ENCODE measurements around the gene OLFM1. TPM values are rescaled to one million over a fixed set of nuclear protein-coding genes. Genes with fewer than 3 reads are reported as not detected.

OLFM1 gene
- polyA plus RNA-seq, 1 donor (not counting 4 experiments of a cell fraction or from before 2014, with no cell fraction given) = 0.25 TPM

DNA sequence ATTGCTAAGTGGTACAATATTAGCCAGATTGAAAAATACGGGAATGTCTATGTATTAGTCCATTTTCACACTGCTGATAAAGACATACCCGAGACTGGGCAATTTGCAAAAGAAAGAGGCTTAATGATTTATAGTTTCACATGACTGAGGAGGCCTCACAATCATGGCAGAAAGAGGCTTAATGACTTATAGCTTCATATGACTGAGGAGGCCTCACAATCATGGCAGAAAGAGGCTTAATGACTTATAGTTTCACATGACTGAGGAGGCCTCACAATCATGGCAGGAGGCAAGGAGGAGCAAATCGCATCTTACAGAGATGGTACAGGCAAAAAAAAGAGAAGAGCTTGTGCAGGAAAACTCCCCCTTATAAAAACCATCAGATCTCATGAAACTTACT is 32.3 kb upstream of the OLFM1 start:
- Histone ChIP-seq H3K4me2 (ENCODE audit: control insufficient read depth, extremely low read depth, insufficient read depth, low read depth, low read length) (no peak overlapping the region), H3K9ac (ENCODE audit: control insufficient read depth, extremely low read depth, insufficient read depth, low read length) (no peak overlapping the region), H3K79me2 (ENCODE audit: control insufficient read depth, insufficient read depth, low read length) (no peaks in the 10 kb centered on the region), H3K4me1 (ENCODE audit: control insufficient read depth, extremely low read depth, insufficient read depth, low read length) (no peaks in the 10 kb centered on the region), H3K27ac (ENCODE audit: control insufficient read depth, insufficient read depth, low read length) (no peak overlapping the region), H4K20me1 (ENCODE audit: control insufficient read depth, extremely low read depth, insufficient read depth, low read length) (no peaks in the 10 kb centered on the region), H3K27me3 (ENCODE audit: control insufficient read depth, extremely low read depth, insufficient read depth, low read length) (no peaks in the 10 kb centered on the region), H2AFZ (ENCODE audit: control insufficient read depth, low read length) (no peak overlapping the region), H3K9me1 (ENCODE audit: control insufficient read depth, extremely low read depth, insufficient read depth, low read length) (no peaks in the 10 kb centered on the region), H3K36me3 (ENCODE audit: control insufficient read depth in 2 of 2, extremely low read depth in 1 of 2, insufficient read depth in 2 of 2, low read length in 2 of 2) (no peaks in the 10 kb centered on the region), H3K9me3 (ENCODE audit: control insufficient read depth, low read depth, low read length) (peaks cover 3% of the 10 kb centered on the region), H3K4me3 (ENCODE audit: control insufficient read depth in 2 of 3, extremely low read depth in 1 of 3, insufficient read depth in 2 of 3, low read depth in 1 of 3, low read length in 3 of 3) (no peak overlapping the region)
- TF ChIP-seq EZH2 (IDR thresholded peaks at IDR 0.05; ENCODE audit: low read length) (no peak), CTCF (optimal IDR thresholded peaks at IDR 0.05 in 1 of 3, IDR thresholded peaks at IDR 0.05 in 1 of 3, conservative IDR thresholded peaks at IDR 0.05 in 1 of 3; ENCODE audit: extremely low read depth in 1 of 3, insufficient read depth in 2 of 3, low read length in 3 of 3) (no peak)
- no peak for FAIRE-seq
- dilution Hi-C loops (cut with MboI; ENCODE audit: extremely low pct_ligation_motif_present, low sequenced_read_pairs) = no loop called here
- DNase-seq (ENCODE audit: low read depth, low spot score) = no peak

DNA sequence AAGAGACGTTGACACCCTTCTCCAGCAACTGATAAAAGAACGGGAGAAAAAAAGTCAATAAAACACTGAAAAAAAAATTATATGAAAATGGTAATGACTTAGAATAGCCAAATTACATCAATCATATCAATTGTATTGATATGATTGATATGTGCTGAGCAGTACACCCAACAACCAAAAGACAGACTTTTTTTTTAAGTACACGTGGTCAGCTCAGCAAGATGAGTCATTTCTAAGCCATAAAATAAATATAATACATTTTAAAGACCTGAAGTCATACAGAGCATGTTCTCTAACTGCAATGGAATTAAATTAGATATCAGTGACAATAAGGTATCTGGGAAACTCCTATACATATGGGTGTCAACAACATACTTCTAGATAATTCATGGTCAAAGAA is 30.9 kb upstream of the OLFM1 start:
- dilution Hi-C loops (cut with MboI; ENCODE audit: extremely low pct_ligation_motif_present, low sequenced_read_pairs) = no loop called here
- Histone ChIP-seq H3K9ac (ENCODE audit: control insufficient read depth, extremely low read depth, insufficient read depth, low read length) (no peak overlapping the region), H3K4me1 (ENCODE audit: control insufficient read depth, extremely low read depth, insufficient read depth, low read length) (no peaks in the 10 kb centered on the region), H3K4me2 (ENCODE audit: control insufficient read depth, extremely low read depth, insufficient read depth, low read depth, low read length) (no peak overlapping the region), H3K9me1 (ENCODE audit: control insufficient read depth, extremely low read depth, insufficient read depth, low read length) (no peaks in the 10 kb centered on the region), H4K20me1 (ENCODE audit: control insufficient read depth, extremely low read depth, insufficient read depth, low read length) (no peaks in the 10 kb centered on the region), H3K79me2 (ENCODE audit: control insufficient read depth, insufficient read depth, low read length) (no peaks in the 10 kb centered on the region), H3K4me3 (ENCODE audit: control insufficient read depth in 2 of 3, extremely low read depth in 1 of 3, insufficient read depth in 2 of 3, low read depth in 1 of 3, low read length in 3 of 3) (no peak overlapping the region), H2AFZ (ENCODE audit: control insufficient read depth, low read length) (no peak overlapping the region), H3K27me3 (ENCODE audit: control insufficient read depth, extremely low read depth, insufficient read depth, low read length) (no peaks in the 10 kb centered on the region), H3K27ac (ENCODE audit: control insufficient read depth, insufficient read depth, low read length) (no peak overlapping the region), H3K9me3 (ENCODE audit: control insufficient read depth, low read depth, low read length) (peaks cover 3% of the 10 kb centered on the region), H3K36me3 (ENCODE audit: control insufficient read depth in 2 of 2, extremely low read depth in 1 of 2, insufficient read depth in 2 of 2, low read length in 2 of 2) (no peaks in the 10 kb centered on the region)
- no peak for TF ChIP-seq EZH2 (IDR thresholded peaks at IDR 0.05; ENCODE audit: low read length)
- TF ChIP-seq CTCF (optimal IDR thresholded peaks at IDR 0.05 in 1 of 3, IDR thresholded peaks at IDR 0.05 in 1 of 3, conservative IDR thresholded peaks at IDR 0.05 in 1 of 3; ENCODE audit: extremely low read depth in 1 of 3, insufficient read depth in 2 of 3, low read length in 3 of 3) = no peak
- FAIRE-seq (no peak), DNase-seq (ENCODE audit: low read depth, low spot score) (no peak)

All from keratinocyte (primary cell).